ENCODE data around the gene GNAQ.
"Not testable (repeated sequence)": the region's sequence is repeated elsewhere in the genome, so short reads cannot be mapped to it uniquely, and the experiment has no call there.

Gene GNAQ

GRCh38 chr9:77770340-77770739 lies 261.3 kb downstream of the GNAQ start:
- Histone ChIP-seq H3K36me3 (ENCODE audit: control insufficient read depth, insufficient read depth, low read length) (no peaks in the 10 kb centered on the region), H3K9me3 (ENCODE audit: control insufficient read depth, insufficient read depth, low read length) (no peaks in the 10 kb centered on the region), H3K4me1 (ENCODE audit: control insufficient read depth, insufficient read depth, low read length) (no peaks in the 10 kb centered on the region), H3K9ac (ENCODE audit: low read depth, low read length) (no peak overlapping the region), H3K4me3 (ENCODE audit: low read depth, low read length) (no peak overlapping the region), H3K27ac (ENCODE audit: low read depth, low read length) (no peak overlapping the region), H3K27me3 (ENCODE audit: control insufficient read depth, insufficient read depth, low read length) (no peaks in the 10 kb centered on the region)

- Histone ChIP-seq H3K9ac (ENCODE audit: low read depth, low read length) (no peak overlapping the region), H3K4me1 (ENCODE audit: control insufficient read depth, insufficient read depth, low read length) (no peaks in the 10 kb centered on the region), H3K36me3 (ENCODE audit: control insufficient read depth, insufficient read depth, low read length) (no peaks in the 10 kb centered on the region), H3K27me3 (ENCODE audit: control insufficient read depth, insufficient read depth, low read length) (no peaks in the 10 kb centered on the region), H3K4me3 (ENCODE audit: low read depth, low read length) (no peak overlapping the region), H3K9me3 (ENCODE audit: control insufficient read depth, insufficient read depth, low read length) (no peaks in the 10 kb centered on the region), H3K27ac (ENCODE audit: low read depth, low read length) (no peak overlapping the region)
These were observed 262.4 kb downstream of the GNAQ start for GRCh38 chr9:77769246-77769645.

- H3K27ac ChIP-seq (ENCODE audit: low read depth, low read length) = no peak overlapping the region
- H3K27me3 ChIP-seq (ENCODE audit: control insufficient read depth, insufficient read depth, low read length) = no peaks in the 10 kb centered on the region
- H3K4me3 ChIP-seq (ENCODE audit: low read depth, low read length) = no peak overlapping the region
- no peaks in the 10 kb centered on the region for H3K36me3 ChIP-seq (ENCODE audit: control insufficient read depth, insufficient read depth, low read length)
- H3K9me3 ChIP-seq (ENCODE audit: control insufficient read depth, insufficient read depth, low read length) = no peaks in the 10 kb centered on the region; the same call in 1 of the 2 replicates
- H3K9ac ChIP-seq (ENCODE audit: low read depth, low read length) = no peak overlapping the region
- no peaks in the 10 kb centered on the region for H3K4me1 ChIP-seq (ENCODE audit: control insufficient read depth, insufficient read depth, low read length)
These were observed 265.0 kb downstream of the GNAQ start for GRCh38 chr9:77766587-77766986.

GRCh38 chr9:77765781-77766259 lies 265.8 kb downstream of the GNAQ start:
- Histone ChIP-seq H3K36me3 (ENCODE audit: control insufficient read depth, insufficient read depth, low read length) (no peaks in the 10 kb centered on the region), H3K27ac (ENCODE audit: low read depth, low read length) (no peak overlapping the region), H3K4me3 (ENCODE audit: low read depth, low read length) (no peak overlapping the region), H3K4me1 (ENCODE audit: control insufficient read depth, insufficient read depth, low read length) (no peaks in the 10 kb centered on the region), H3K27me3 (ENCODE audit: control insufficient read depth, insufficient read depth, low read length) (no peaks in the 10 kb centered on the region), H3K9me3 (ENCODE audit: control insufficient read depth, insufficient read depth, low read length) (no peaks in the 10 kb centered on the region; the same call in 1 of the 2 replicates), H3K9ac (ENCODE audit: low read depth, low read length) (no peak overlapping the region)

GRCh38 chr9:77764894-77765780 lies 266.5 kb downstream of the GNAQ start:
- H3K27ac ChIP-seq (ENCODE audit: low read depth, low read length) = no peak overlapping the region
- H3K4me3 ChIP-seq (ENCODE audit: low read depth, low read length) = no peak overlapping the region
- no peaks in the 10 kb centered on the region for H3K27me3 ChIP-seq (ENCODE audit: control insufficient read depth, insufficient read depth, low read length)
- H3K9me3 ChIP-seq (ENCODE audit: control insufficient read depth, insufficient read depth, low read length) = no peaks in the 10 kb centered on the region; the same call in 1 of the 2 replicates
- no peaks in the 10 kb centered on the region for H3K4me1 ChIP-seq (ENCODE audit: control insufficient read depth, insufficient read depth, low read length)
- no peaks in the 10 kb centered on the region for H3K36me3 ChIP-seq (ENCODE audit: control insufficient read depth, insufficient read depth, low read length)
- H3K9ac ChIP-seq (ENCODE audit: low read depth, low read length) = no peak overlapping the region

- Histone ChIP-seq H3K36me3 (ENCODE audit: control insufficient read depth, insufficient read depth, low read length) (no peaks in the 10 kb centered on the region), H3K9me3 (ENCODE audit: control insufficient read depth, insufficient read depth, low read length) (peaks cover 5% of the 10 kb centered on the region; the same call in 1 of the 2 replicates), H3K4me3 (ENCODE audit: low read depth, low read length) (no peak overlapping the region), H3K9ac (ENCODE audit: low read depth, low read length) (no peak overlapping the region), H3K27me3 (ENCODE audit: control insufficient read depth, insufficient read depth, low read length) (no peaks in the 10 kb centered on the region), H3K27ac (ENCODE audit: low read depth, low read length) (peak overlapping the region; percentile 42), H3K4me1 (ENCODE audit: control insufficient read depth, insufficient read depth, low read length) (no peaks in the 10 kb centered on the region)
These were observed 268.0 kb downstream of the GNAQ start for GRCh38 chr9:77763566-77763965.

GRCh38 chr9:77760919-77761318 lies 270.7 kb downstream of the GNAQ start:
- H3K4me1 ChIP-seq (ENCODE audit: control insufficient read depth, insufficient read depth, low read length); H3K27me3 ChIP-seq (ENCODE audit: control insufficient read depth, insufficient read depth, low read length); H3K4me3 ChIP-seq (ENCODE audit: low read depth, low read length); H3K9ac ChIP-seq (ENCODE audit: low read depth, low read length); H3K9me3 ChIP-seq (ENCODE audit: control insufficient read depth, insufficient read depth, low read length); H3K36me3 ChIP-seq (ENCODE audit: control insufficient read depth, insufficient read depth, low read length); H3K27ac ChIP-seq (ENCODE audit: low read depth, low read length): not testable (repeated sequence)

- no peaks in the 10 kb centered on the region for H3K27me3 ChIP-seq (ENCODE audit: control insufficient read depth, insufficient read depth, low read length)
- H3K4me3 ChIP-seq (ENCODE audit: low read depth, low read length) = no peak overlapping the region
- H3K9me3 ChIP-seq (ENCODE audit: control insufficient read depth, insufficient read depth, low read length) = peaks cover 5% of the 10 kb centered on the region; the same call in 1 of the 2 replicates
- no peak overlapping the region for H3K9ac ChIP-seq (ENCODE audit: low read depth, low read length)
- no peaks in the 10 kb centered on the region for H3K36me3 ChIP-seq (ENCODE audit: control insufficient read depth, insufficient read depth, low read length)
- H3K4me1 ChIP-seq (ENCODE audit: control insufficient read depth, insufficient read depth, low read length) = no peaks in the 10 kb centered on the region
- no peak overlapping the region for H3K27ac ChIP-seq (ENCODE audit: low read depth, low read length)
These were observed 272.2 kb downstream of the GNAQ start for GRCh38 chr9:77759391-77759790.

- H3K27me3 ChIP-seq (ENCODE audit: control insufficient read depth, insufficient read depth, low read length) = no peaks in the 10 kb centered on the region
- H3K9me3 ChIP-seq (ENCODE audit: control insufficient read depth, insufficient read depth, low read length) = 0 out of 2 replicates have a peak, but pooled peaks cover 5% of the 10 kb centered on the region
- H3K4me3 ChIP-seq (ENCODE audit: low read depth, low read length) = no peak overlapping the region
- H3K9ac ChIP-seq (ENCODE audit: low read depth, low read length) = no peak overlapping the region
- H3K36me3 ChIP-seq (ENCODE audit: control insufficient read depth, insufficient read depth, low read length) = no peaks in the 10 kb centered on the region
- H3K27ac ChIP-seq (ENCODE audit: low read depth, low read length) = no peak overlapping the region
- peaks cover 4% of the 10 kb centered on the region; the same call in 1 of the 2 replicates for H3K4me1 ChIP-seq (ENCODE audit: control insufficient read depth, insufficient read depth, low read length)
These were observed 275.2 kb downstream of the GNAQ start for GRCh38 chr9:77756449-77756848.

- Histone ChIP-seq H3K4me1 (ENCODE audit: control insufficient read depth, insufficient read depth, low read length) (peaks cover 11% of the 10 kb centered on the region; the same call in 1 of the 2 replicates), H3K27me3 (ENCODE audit: control insufficient read depth, insufficient read depth, low read length) (no peaks in the 10 kb centered on the region), H3K36me3 (ENCODE audit: control insufficient read depth, insufficient read depth, low read length) (no peaks in the 10 kb centered on the region), H3K9ac (ENCODE audit: low read depth, low read length) (no peak overlapping the region), H3K27ac (ENCODE audit: low read depth, low read length) (no peak overlapping the region), H3K9me3 (ENCODE audit: control insufficient read depth, insufficient read depth, low read length) (no peaks in the 10 kb centered on the region), H3K4me3 (ENCODE audit: low read depth, low read length) (no peak overlapping the region)
These were observed 278.4 kb downstream of the GNAQ start for GRCh38 chr9:77753180-77753579.

GRCh38 chr9:77752554-77752953 lies 279.1 kb downstream of the GNAQ start:
- Histone ChIP-seq H3K9ac (ENCODE audit: low read depth, low read length) (no peak overlapping the region), H3K4me1 (ENCODE audit: control insufficient read depth, insufficient read depth, low read length) (peaks cover 11% of the 10 kb centered on the region; the same call in 1 of the 2 replicates), H3K27ac (ENCODE audit: low read depth, low read length) (no peak overlapping the region)

More at GRCh38 chr9:77752554-77752953, 279.1 kb downstream of the GNAQ start:
- Histone ChIP-seq H3K36me3 (ENCODE audit: control insufficient read depth, insufficient read depth, low read length) (no peaks in the 10 kb centered on the region), H3K4me3 (ENCODE audit: low read depth, low read length) (no peak overlapping the region), H3K9me3 (ENCODE audit: control insufficient read depth, insufficient read depth, low read length) (no peaks in the 10 kb centered on the region), H3K27me3 (ENCODE audit: control insufficient read depth, insufficient read depth, low read length) (no peaks in the 10 kb centered on the region)
